ENCODE results near the gene ASIC3.

ASIC3 gene

DNA sequence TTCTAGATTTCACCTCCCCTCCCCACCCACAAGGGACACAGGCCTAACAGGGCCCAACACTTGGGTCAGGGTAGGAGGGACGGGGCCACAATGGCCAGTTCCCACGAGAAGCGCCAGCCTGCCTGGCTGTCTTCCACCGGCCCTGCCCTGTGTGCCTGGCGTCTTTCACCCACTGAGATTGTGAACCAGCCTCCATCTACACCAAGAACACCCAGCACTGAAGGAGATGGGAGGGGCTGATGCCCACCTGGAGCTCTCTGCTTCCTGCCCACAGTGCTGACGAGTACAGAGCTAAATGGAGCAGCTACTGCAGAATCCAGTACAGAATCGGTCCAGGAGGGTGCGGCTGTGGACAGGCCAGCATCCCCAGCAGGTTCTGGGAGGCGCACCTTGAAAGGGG, 2.4 kb upstream of the ASIC3 start:
- in situ Hi-C loops (cut with HindIII; ENCODE audit: low sequenced_read_pairs): no loop called here
- TF ChIP-seq, protein P1, sequence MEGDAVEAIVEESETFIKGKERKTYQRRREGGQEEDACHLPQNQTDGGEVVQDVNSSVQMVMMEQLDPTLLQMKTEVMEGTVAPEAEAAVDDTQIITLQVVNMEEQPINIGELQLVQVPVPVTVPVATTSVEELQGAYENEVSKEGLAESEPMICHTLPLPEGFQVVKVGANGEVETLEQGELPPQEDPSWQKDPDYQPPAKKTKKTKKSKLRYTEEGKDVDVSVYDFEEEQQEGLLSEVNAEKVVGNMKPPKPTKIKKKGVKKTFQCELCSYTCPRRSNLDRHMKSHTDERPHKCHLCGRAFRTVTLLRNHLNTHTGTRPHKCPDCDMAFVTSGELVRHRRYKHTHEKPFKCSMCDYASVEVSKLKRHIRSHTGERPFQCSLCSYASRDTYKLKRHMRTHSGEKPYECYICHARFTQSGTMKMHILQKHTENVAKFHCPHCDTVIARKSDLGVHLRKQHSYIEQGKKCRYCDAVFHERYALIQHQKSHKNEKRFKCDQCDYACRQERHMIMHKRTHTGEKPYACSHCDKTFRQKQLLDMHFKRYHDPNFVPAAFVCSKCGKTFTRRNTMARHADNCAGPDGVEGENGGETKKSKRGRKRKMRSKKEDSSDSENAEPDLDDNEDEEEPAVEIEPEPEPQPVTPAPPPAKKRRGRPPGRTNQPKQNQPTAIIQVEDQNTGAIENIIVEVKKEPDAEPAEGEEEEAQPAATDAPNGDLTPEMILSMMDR (IDR thresholded peaks at IDR 0.05; ENCODE audit: low read depth, low read length, missing control alignments): no peak

DNA sequence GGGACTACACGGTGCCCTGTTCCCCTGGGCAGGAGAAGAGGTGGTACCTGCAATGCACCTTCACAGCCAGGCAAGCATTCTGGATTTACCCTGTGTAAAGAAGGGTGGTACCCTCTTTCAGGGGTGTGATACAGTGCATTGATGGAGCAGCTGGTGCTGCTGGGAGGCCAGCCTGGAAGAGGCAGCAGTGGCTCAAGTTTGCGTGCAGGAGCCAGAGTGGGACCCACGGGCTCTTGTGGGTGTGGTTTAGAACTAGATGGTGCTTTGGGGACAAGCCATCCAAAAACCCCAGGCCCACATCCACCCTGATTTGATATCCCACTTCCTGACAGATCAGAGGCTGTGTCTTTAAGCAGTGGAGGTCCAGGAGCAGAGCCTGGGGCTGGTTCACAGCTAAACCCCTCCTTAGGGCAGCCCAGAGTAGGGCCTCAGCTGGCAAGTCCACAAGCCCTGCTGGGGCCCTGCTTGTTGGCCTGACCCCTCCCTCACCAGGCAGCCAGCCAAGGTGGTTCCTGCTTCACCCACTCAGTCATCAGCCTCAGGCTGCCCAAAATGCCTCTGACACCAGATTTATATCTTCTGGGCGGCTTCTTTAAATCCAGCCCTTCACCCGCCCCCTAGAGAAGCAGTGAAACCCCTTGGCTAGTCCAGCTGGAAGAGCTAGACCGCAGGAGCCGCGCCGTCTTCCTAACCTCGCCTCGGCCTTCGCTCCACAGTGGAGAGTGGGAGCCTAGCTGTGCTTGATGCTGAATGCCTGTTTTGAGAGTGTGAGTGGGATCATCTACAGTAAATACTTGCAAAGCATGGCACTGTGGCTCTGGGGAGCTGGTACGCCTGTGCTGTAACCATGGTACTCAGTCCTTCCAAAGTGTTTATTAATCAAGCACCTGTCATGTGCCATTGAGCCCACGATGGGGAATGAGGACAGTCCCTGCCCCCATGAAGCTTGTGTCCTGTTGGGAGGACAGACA, 1.4 kb upstream of the ASIC3 start:
- in situ Hi-C loops (cut with HindIII; ENCODE audit: low sequenced_read_pairs): no loop called here
- no peak for DNase-seq (ENCODE audit: low read depth)
- TF ChIP-seq, protein P1 (IDR thresholded peaks at IDR 0.05; ENCODE audit: low read depth, low read length, missing control alignments): no peak
- no peak overlapping the region for H3K4me3 ChIP-seq (ENCODE audit: low read depth, low read length)

More for the DNA sequence above, 2.4 kb upstream of the ASIC3 start:
- H3K4me3 ChIP-seq (ENCODE audit: low read depth, low read length): no peak overlapping the region
- DNase-seq (ENCODE audit: low read depth): no peak

DNA sequence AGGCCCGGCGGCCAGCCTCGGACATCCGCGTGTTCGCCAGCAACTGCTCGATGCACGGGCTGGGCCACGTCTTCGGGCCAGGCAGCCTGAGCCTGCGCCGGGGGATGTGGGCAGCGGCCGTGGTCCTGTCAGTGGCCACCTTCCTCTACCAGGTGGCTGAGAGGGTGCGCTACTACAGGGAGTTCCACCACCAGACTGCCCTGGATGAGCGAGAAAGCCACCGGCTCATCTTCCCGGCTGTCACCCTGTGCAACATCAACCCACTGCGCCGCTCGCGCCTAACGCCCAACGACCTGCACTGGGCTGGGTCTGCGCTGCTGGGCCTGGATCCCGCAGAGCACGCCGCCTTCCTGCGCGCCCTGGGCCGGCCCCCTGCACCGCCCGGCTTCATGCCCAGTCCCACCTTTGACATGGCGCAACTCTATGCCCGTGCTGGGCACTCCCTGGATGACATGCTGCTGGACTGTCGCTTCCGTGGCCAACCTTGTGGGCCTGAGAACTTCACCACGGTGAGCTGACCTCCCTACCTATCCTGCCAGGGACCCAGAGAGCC, 656 bp downstream of the ASIC3 start:
- no peak overlapping the region for H3K4me3 ChIP-seq (ENCODE audit: low read depth, low read length)
- in situ Hi-C loops (cut with HindIII; ENCODE audit: low sequenced_read_pairs): no loop called here
- DNase-seq (ENCODE audit: low read depth): no peak
- TF ChIP-seq, protein P1 (IDR thresholded peaks at IDR 0.05; ENCODE audit: low read depth, low read length, missing control alignments): no peak

DNA sequence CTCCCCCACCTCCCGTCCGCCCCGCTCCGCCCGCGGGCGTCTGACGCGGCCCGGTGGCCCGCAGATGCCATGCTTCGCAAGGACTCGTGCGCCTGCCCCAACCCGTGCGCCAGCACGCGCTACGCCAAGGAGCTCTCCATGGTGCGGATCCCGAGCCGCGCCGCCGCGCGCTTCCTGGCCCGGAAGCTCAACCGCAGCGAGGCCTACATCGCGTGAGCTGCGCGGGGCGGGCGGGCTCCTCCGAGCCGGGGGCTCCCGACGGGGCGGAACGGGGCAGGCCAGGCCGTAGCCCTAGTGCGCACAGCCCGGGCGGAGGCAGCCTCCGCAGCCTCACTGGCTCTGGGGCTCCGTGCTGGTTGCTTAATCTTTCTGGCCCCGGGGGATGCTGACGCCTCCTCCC, 2.8 kb downstream of the ASIC3 start:
- DNase-seq (ENCODE audit: low read depth): peak; percentile 27

DNA sequence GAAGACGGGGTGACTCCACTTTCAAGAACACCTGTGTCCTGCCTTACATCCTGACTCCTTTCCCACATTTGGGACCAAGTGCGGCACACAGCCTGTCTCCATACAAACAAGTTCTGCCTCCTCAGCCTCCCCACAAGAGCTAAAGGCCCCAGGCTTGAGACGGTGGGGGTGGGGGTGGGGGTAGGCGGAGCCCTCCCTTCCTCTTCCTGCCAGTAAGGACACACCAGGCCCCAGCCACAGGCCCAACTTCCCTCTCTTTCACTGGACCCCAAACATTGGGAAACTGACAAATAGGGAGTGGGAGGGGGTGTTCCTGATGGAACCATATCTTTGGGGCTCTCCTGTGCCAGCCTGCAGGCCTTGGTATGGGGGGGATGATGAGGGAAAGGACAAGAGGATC, 4.8 kb downstream of the ASIC3 start:
- in situ Hi-C loops (cut with HindIII; ENCODE audit: low sequenced_read_pairs): no loop called here
- DNase-seq (ENCODE audit: low read depth): no peak
- TF ChIP-seq, protein P1 (IDR thresholded peaks at IDR 0.05; ENCODE audit: low read depth, low read length, missing control alignments): no peak
- H3K4me3 ChIP-seq (ENCODE audit: low read depth, low read length): no peak overlapping the region

More for the DNA sequence above, 2.8 kb downstream of the ASIC3 start:
- no peak overlapping the region for H3K4me3 ChIP-seq (ENCODE audit: low read depth, low read length)
- TF ChIP-seq, protein P1 (IDR thresholded peaks at IDR 0.05; ENCODE audit: low read depth, low read length, missing control alignments): no peak
- in situ Hi-C loops (cut with HindIII; ENCODE audit: low sequenced_read_pairs): no loop called here

DNA sequence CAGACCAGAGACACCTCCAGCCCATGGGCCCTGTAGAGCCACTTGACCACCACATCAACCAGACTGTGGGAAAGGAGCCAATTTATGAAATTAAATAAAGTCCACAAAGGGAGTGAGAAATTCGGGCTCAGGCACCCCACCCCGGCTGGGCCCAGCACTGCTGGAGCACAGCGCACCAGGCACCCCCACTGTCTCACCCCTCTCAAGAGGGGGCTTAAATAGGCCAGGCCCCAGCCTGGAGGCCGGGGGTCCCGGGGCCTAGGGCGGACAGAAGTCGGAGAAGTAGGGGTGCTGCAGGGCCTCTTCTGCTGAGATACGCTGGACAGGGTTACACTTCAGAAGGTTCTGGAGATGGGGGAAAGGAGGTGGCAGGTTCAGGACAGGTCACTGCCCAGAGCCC, 5.4 kb downstream of the ASIC3 start:
- H3K4me3 ChIP-seq (ENCODE audit: low read depth, low read length): no peak overlapping the region
- TF ChIP-seq, protein P1 (IDR thresholded peaks at IDR 0.05; ENCODE audit: low read depth, low read length, missing control alignments): no peak
- in situ Hi-C loops (cut with HindIII; ENCODE audit: low sequenced_read_pairs): no loop called here
- DNase-seq (ENCODE audit: low read depth): no peak
